Adipocyte (in vitro differentiated cells): ENCODE measurements around the gene EHBP1.

Experiments
- DNase-seq: peaks from one replicate; pipeline ENCODE4 v3.0.0-alpha.2; 2015; ENCODE audit warnings: low read depth
- H3K27me3 ChIP-seq: replicated peaks from 2 replicates; pipeline ENCODE4 v1.7.0; 2013; ENCODE audit warnings: mild to moderate bottlenecking, low read length, moderate library complexity; ENCODE audit not compliant: control insufficient read depth, insufficient read depth
- H3K36me3 ChIP-seq: 2 replicates; pipeline ENCODE4 v1.7.0; 2013; ENCODE audit warnings: low read length, mild to moderate bottlenecking, moderate library complexity; ENCODE audit not compliant: control insufficient read depth, insufficient read depth, severe bottlenecking
- H3K4me1 ChIP-seq: 2 replicates; pipeline ENCODE4 v1.7.0; 2013; ENCODE audit warnings: mild to moderate bottlenecking, low read length, moderate library complexity; ENCODE audit not compliant: control insufficient read depth, insufficient read depth
- H3K4me3 ChIP-seq: 2 replicates; pipeline ENCODE4 v1.7.0; 2013; ENCODE audit warnings: mild to moderate bottlenecking, low read length, moderate library complexity
- H3K9ac ChIP-seq: 2 replicates; pipeline ENCODE4 v1.7.0; 2013; ENCODE audit warnings: mild to moderate bottlenecking, low read length, moderate library complexity
- H3K9me3 ChIP-seq: 2 replicates; pipeline ENCODE4 v1.7.0; 2013; ENCODE audit warnings: mild to moderate bottlenecking, low read length, moderate library complexity; ENCODE audit not compliant: control insufficient read depth

Gene EHBP1

GRCh38 chr2:62826953-62827675, 121.6 kb downstream of the EHBP1 start:
- Histone ChIP-seq H3K9me3 (no peaks in the 10 kb centered on the region), H3K4me1 (peaks cover 24% of the 10 kb centered on the region), H3K27me3 (no peaks in the 10 kb centered on the region), H3K4me3 (no peak overlapping the region), H3K36me3 (peaks cover 55% of the 10 kb centered on the region), H3K9ac (no peak overlapping the region)
- DNase-seq = no peak

- H3K27me3 ChIP-seq = no peaks in the 10 kb centered on the region
- peaks cover 4% of the 10 kb centered on the region for H3K4me1 ChIP-seq
- H3K9ac ChIP-seq = no peak overlapping the region
- H3K9me3 ChIP-seq = peaks cover 5% of the 10 kb centered on the region
- H3K4me3 ChIP-seq = no peak overlapping the region
- no peak for DNase-seq
- peaks cover 78% of the 10 kb centered on the region for H3K36me3 ChIP-seq
These were observed 126.2 kb downstream of the EHBP1 start for GRCh38 chr2:62831729-62832128.

- Histone ChIP-seq H3K27me3 (no peaks in the 10 kb centered on the region), H3K4me3 (no peak overlapping the region), H3K4me1 (no peaks in the 10 kb centered on the region), H3K9ac (no peak overlapping the region), H3K9me3 (peaks cover 9% of the 10 kb centered on the region), H3K36me3 (peaks cover 42% of the 10 kb centered on the region)
- DNase-seq = peak; percentile 14
These were observed 139.0 kb downstream of the EHBP1 start for GRCh38 chr2:62844311-62845090.

- H3K9me3 ChIP-seq = peaks cover 9% of the 10 kb centered on the region
- H3K36me3 ChIP-seq = peaks cover 50% of the 10 kb centered on the region
- no peaks in the 10 kb centered on the region for H3K27me3 ChIP-seq
- H3K4me1 ChIP-seq = no peaks in the 10 kb centered on the region
- H3K4me3 ChIP-seq = no peak overlapping the region
- no peak for DNase-seq
- H3K9ac ChIP-seq = no peak overlapping the region
These were observed 139.7 kb downstream of the EHBP1 start for GRCh38 chr2:62845256-62845655.

- no peak for DNase-seq
- Histone ChIP-seq H3K36me3 (peaks cover 83% of the 10 kb centered on the region), H3K9ac (no peak overlapping the region), H3K27me3 (no peaks in the 10 kb centered on the region), H3K4me1 (no peaks in the 10 kb centered on the region), H3K9me3 (peaks cover 6% of the 10 kb centered on the region), H3K4me3 (no peak overlapping the region)
These were observed 146.7 kb downstream of the EHBP1 start for GRCh38 chr2:62852254-62852653.

GRCh38 chr2:62854600-62855514, 149.3 kb downstream of the EHBP1 start:
- Histone ChIP-seq H3K27me3 (no peaks in the 10 kb centered on the region), H3K4me1 (no peaks in the 10 kb centered on the region), H3K9ac (no peak overlapping the region), H3K4me3 (no peak overlapping the region), H3K36me3 (peaks cover 80% of the 10 kb centered on the region), H3K9me3 (peaks cover 6% of the 10 kb centered on the region)
- no peak for DNase-seq

GRCh38 chr2:62856228-62857040, 150.9 kb downstream of the EHBP1 start:
- Histone ChIP-seq H3K27me3 (no peaks in the 10 kb centered on the region), H3K4me1 (no peaks in the 10 kb centered on the region), H3K9ac (no peak overlapping the region), H3K9me3 (peaks cover 6% of the 10 kb centered on the region), H3K4me3 (no peak overlapping the region), H3K36me3 (peaks cover 72% of the 10 kb centered on the region)
- no peak for DNase-seq

- peaks cover 6% of the 10 kb centered on the region for H3K9me3 ChIP-seq
- H3K36me3 ChIP-seq = peaks cover 76% of the 10 kb centered on the region
- H3K4me3 ChIP-seq = no peak overlapping the region
- DNase-seq = no peak
- H3K9ac ChIP-seq = no peak overlapping the region
- H3K27me3 ChIP-seq = no peaks in the 10 kb centered on the region
- H3K4me1 ChIP-seq = no peaks in the 10 kb centered on the region
These were observed 151.8 kb downstream of the EHBP1 start for GRCh38 chr2:62857139-62857931.

- H3K36me3 ChIP-seq = peaks cover 67% of the 10 kb centered on the region
- H3K4me1 ChIP-seq = no peaks in the 10 kb centered on the region
- H3K9me3 ChIP-seq = peaks cover 6% of the 10 kb centered on the region
- no peak overlapping the region for H3K4me3 ChIP-seq
- H3K27me3 ChIP-seq = no peaks in the 10 kb centered on the region
- no peak overlapping the region for H3K9ac ChIP-seq
- no peak for DNase-seq
These were observed 152.8 kb downstream of the EHBP1 start for GRCh38 chr2:62858231-62858832.

GRCh38 chr2:62868947-62869346, 163.4 kb downstream of the EHBP1 start:
- no peak for DNase-seq
- Histone ChIP-seq H3K36me3 (peaks cover 80% of the 10 kb centered on the region), H3K4me1 (peaks cover 11% of the 10 kb centered on the region), H3K4me3 (no peak overlapping the region), H3K9ac (no peak overlapping the region), H3K27me3 (no peaks in the 10 kb centered on the region), H3K9me3 (peaks cover 8% of the 10 kb centered on the region)
